Vagina (tissue), 2 donors: ENCODE results near the gene RRAS.

ENCODE experiments used
- POLR2A ChIP-seq, 2 donors: fragments of 450-650 bp; IDR thresholded peaks; one replicate each; pipeline ENCODE4 v1.6.1; 2017; ENCODE audit warnings: antibody characterized with exemption in 2 of 2, mild to moderate bottlenecking in 2 of 2, moderate library complexity in 2 of 2
- POLR2AphosphoS5 ChIP-seq, 2 donors: sonication (generic); formaldehyde crosslinking; IDR thresholded peaks; one replicate each; pipeline ENCODE4 v1.9.0; 2017; ENCODE audit warnings: antibody characterized with exemption in 2 of 2, mild to moderate bottlenecking in 2 of 2, low read depth in 1 of 2; ENCODE audit not compliant: insufficient read depth in 1 of 2

GRCh38 chr19:49590971-49591730 is 48.8 kb downstream of the RRAS start, which contains the start of gene PRR12:
- TF ChIP-seq POLR2A (IDR thresholded peaks at IDR 0.05) = peak in 1 of 2 donors; percentile 28
- TF ChIP-seq POLR2AphosphoS5 (IDR thresholded peaks at IDR 0.05; ENCODE audit: insufficient read depth in 1 of 2, low read depth in 1 of 2) = no peak
